ENCODE results near the gene GPC3.

DNA sequence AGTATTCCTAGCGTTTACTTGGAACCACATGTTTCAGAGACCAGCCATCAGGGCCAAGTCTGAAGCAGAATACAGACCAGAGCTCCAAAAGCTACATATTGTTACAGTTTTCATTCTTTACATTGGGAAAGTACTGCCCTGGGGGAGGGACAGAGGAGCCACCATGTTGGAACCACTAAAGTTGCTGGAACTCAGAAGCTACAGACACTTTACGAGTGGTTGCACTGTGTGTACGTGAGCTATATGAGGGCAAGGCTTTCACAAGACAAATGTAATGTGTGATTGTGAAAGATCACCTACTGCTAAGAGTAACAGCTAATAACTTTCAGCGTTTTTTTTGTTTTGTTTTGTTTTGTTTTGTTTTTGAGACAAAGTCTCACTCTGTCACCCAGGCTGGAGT is 11.7 kb downstream of the GPC3 start:
- TF ChIP-seq POLR2A (IDR thresholded peaks at IDR 0.05): no peak
- TF ChIP-seq, protein P1, sequence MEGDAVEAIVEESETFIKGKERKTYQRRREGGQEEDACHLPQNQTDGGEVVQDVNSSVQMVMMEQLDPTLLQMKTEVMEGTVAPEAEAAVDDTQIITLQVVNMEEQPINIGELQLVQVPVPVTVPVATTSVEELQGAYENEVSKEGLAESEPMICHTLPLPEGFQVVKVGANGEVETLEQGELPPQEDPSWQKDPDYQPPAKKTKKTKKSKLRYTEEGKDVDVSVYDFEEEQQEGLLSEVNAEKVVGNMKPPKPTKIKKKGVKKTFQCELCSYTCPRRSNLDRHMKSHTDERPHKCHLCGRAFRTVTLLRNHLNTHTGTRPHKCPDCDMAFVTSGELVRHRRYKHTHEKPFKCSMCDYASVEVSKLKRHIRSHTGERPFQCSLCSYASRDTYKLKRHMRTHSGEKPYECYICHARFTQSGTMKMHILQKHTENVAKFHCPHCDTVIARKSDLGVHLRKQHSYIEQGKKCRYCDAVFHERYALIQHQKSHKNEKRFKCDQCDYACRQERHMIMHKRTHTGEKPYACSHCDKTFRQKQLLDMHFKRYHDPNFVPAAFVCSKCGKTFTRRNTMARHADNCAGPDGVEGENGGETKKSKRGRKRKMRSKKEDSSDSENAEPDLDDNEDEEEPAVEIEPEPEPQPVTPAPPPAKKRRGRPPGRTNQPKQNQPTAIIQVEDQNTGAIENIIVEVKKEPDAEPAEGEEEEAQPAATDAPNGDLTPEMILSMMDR (IDR thresholded peaks at IDR 0.05): no peak
